NT2/D1 (cell line): ENCODE data around the gene ZNF12.

ENCODE experiments used
- SUZ12 ChIP-seq: IDR thresholded peaks from 2 replicates; pipeline ENCODE4 v1.6.1; 2011; ENCODE audit not compliant: insufficient read length, insufficient read depth; ENCODE audit errors: extremely low read depth
- YY1 ChIP-seq: IDR thresholded peaks from 2 replicates; pipeline ENCODE4 v1.6.1; 2011; ENCODE audit not compliant: insufficient read length, insufficient read depth
- ZNF274 ChIP-seq: IDR thresholded peaks from 2 replicates; pipeline ENCODE4 v1.6.1; 2011; ENCODE audit warnings: mild to moderate bottlenecking, low read depth, low read length

- no peak for TF ChIP-seq YY1
- no peak for TF ChIP-seq ZNF274
- TF ChIP-seq SUZ12, result no peak
Observed at GRCh38 chr7:6655636-6656385, 50.9 kb downstream of the ZNF12 start.
